DOHH2 (cell line): ENCODE results near the gene TMC3.
"Not testable (repeated sequence)": the region's sequence is repeated elsewhere in the genome, so short reads cannot be mapped to it uniquely, and the experiment has no call there.

Experiments
- H3F3A ChIP-seq: fragments of 200-600 bp; sonication (generic), shearing (Covaris generic); 2 replicates; pipeline ENCODE4 v1.6.0; 2016; ENCODE audit warnings: antibody characterized with exemption, mild to moderate bottlenecking; ENCODE audit not compliant: control insufficient read depth, insufficient read depth
- H3K27ac ChIP-seq: fragments of 200-600 bp; sonication (generic); 2 replicates; pipeline ENCODE4 v1.5.1; 2014; ENCODE audit warnings: low read depth, mild to moderate bottlenecking, low read length, moderate library complexity
- H3K27me3 ChIP-seq: fragments of 200-600 bp; sonication (generic); 2 replicates; pipeline ENCODE4 v1.6.1; 2014; ENCODE audit warnings: mild to moderate bottlenecking, low read length, mixed read lengths; ENCODE audit not compliant: control insufficient read depth
- H3K36me3 ChIP-seq: fragments of 200-600 bp; sonication (generic); 2 replicates; pipeline ENCODE4 v1.6.1; 2014; ENCODE audit warnings: mild to moderate bottlenecking, low read length, moderate library complexity, mixed read lengths; ENCODE audit not compliant: control insufficient read depth
- H3K4me1 ChIP-seq: fragments of 200-600 bp; sonication (generic); 2 replicates; pipeline ENCODE4 v1.6.1; 2014; ENCODE audit warnings: mild to moderate bottlenecking, low read length, mixed read lengths; ENCODE audit not compliant: control insufficient read depth
- H3K4me2 ChIP-seq: fragments of 200-600 bp; sonication (generic); 2 replicates; pipeline ENCODE4 v1.6.0; 2014; ENCODE audit warnings: mild to moderate bottlenecking, low read length, moderate library complexity
- H3K4me3 ChIP-seq: fragments of 200-600 bp; sonication (generic); 2 replicates; pipeline ENCODE4 v1.5.1; 2014; ENCODE audit warnings: mild to moderate bottlenecking, low read length, mixed read lengths
- H3K79me2 ChIP-seq: fragments of 200-600 bp; sonication (generic); 2 replicates; pipeline ENCODE4 v1.6.1; 2014; ENCODE audit warnings: mild to moderate bottlenecking, low read length, mixed read lengths; ENCODE audit not compliant: control insufficient read depth
- H3K9me2 ChIP-seq: fragments of 200-600 bp; sonication (generic); replicated peaks from 2 replicates; pipeline ENCODE4 v1.6.1; 2014; ENCODE audit warnings: mild to moderate bottlenecking, low read length, mixed read lengths; ENCODE audit not compliant: control insufficient read depth
- H3K9me3 ChIP-seq: fragments of 200-600 bp; sonication (generic); 2 replicates; pipeline ENCODE4 v1.6.1; 2014; ENCODE audit warnings: antibody characterized with exemption, low read length, mixed read lengths; ENCODE audit not compliant: control insufficient read depth, insufficient read depth
- H4K20me1 ChIP-seq: fragments of 200-600 bp; sonication (generic); 2 replicates; pipeline ENCODE4 v1.6.0; 2014; ENCODE audit warnings: low read depth, mild to moderate bottlenecking, antibody characterized with exemption, low read length, moderate library complexity; ENCODE audit not compliant: control insufficient read depth, insufficient read depth
- EZH2phosphoT487 ChIP-seq: fragments of 200-600 bp; sonication (generic); IDR thresholded peaks from 2 replicates; pipeline ENCODE4 v1.6.1; 2017; ENCODE audit warnings: borderline replicate concordance, mild to moderate bottlenecking, antibody characterized with exemption, low read length, moderate library complexity, mixed read lengths
- TF ChIP-seq, protein P1 (sequence below): fragments of 200-600 bp; sonication (generic); IDR thresholded peaks from one replicate; pipeline ENCODE4 v1.5.1; 2014; ENCODE audit warnings: antibody characterized with exemption, mild to moderate bottlenecking, low read depth, low read length; ENCODE audit not compliant: poor library complexity, severe bottlenecking

TMC3 gene

DNA sequence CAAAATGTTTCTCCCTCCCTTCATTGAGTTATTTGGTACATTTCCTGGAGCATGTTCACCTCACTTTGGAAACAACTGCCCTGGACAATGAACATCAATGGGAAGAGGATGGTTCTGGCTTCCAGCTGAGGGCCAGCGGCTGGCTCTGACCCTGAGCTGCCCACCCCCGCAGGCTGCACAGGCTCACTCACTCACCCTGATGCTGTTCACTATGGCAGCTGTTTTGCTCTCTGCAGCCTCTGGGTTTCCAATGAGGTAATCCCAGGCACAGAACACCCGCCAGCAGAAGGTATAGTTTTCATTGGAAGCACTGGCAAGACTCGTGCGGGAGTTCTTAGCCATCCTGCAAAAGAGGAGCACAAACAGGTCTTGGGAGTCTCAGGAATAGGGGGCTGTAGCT lies 17.8 kb downstream of the TMC3 start:
- H3K9me2 ChIP-seq = no peaks in the 10 kb centered on the region
- TF ChIP-seq, protein P1, sequence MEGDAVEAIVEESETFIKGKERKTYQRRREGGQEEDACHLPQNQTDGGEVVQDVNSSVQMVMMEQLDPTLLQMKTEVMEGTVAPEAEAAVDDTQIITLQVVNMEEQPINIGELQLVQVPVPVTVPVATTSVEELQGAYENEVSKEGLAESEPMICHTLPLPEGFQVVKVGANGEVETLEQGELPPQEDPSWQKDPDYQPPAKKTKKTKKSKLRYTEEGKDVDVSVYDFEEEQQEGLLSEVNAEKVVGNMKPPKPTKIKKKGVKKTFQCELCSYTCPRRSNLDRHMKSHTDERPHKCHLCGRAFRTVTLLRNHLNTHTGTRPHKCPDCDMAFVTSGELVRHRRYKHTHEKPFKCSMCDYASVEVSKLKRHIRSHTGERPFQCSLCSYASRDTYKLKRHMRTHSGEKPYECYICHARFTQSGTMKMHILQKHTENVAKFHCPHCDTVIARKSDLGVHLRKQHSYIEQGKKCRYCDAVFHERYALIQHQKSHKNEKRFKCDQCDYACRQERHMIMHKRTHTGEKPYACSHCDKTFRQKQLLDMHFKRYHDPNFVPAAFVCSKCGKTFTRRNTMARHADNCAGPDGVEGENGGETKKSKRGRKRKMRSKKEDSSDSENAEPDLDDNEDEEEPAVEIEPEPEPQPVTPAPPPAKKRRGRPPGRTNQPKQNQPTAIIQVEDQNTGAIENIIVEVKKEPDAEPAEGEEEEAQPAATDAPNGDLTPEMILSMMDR = no peak
- no peak for TF ChIP-seq EZH2phosphoT487
- H3K79me2 ChIP-seq = no peaks in the 10 kb centered on the region
- H3K9me3 ChIP-seq = no peaks in the 10 kb centered on the region
- H3K4me2 ChIP-seq = no peak overlapping the region
- H3K27me3 ChIP-seq = peaks cover 9% of the 10 kb centered on the region
- no peaks in the 10 kb centered on the region for H3F3A ChIP-seq
- no peak overlapping the region for H3K27ac ChIP-seq
- no peaks in the 10 kb centered on the region for H4K20me1 ChIP-seq
- H3K4me3 ChIP-seq = no peak overlapping the region
- no peaks in the 10 kb centered on the region for H3K4me1 ChIP-seq
- H3K36me3 ChIP-seq = no peaks in the 10 kb centered on the region

DNA sequence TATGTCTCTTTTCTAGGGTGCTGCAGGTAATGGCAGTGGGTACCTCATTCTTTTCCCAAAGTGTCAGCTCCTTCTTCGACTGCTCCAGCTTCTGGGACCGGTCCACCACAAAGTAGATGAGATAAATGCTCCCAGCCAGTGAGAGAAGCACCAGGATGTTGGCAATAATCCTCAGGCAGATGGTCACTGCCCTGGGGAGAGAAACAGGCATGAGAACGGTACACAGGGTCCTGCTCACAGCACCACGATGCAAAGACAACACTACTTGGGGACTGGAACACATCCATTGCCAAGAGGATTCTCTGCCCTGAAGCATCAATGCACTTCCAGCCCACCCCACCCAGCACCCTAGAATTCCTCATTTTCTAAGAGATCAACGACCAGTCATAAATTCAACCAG lies 22.4 kb downstream of the TMC3 start:
- no peak overlapping the region for H3K4me3 ChIP-seq
- no peaks in the 10 kb centered on the region for H4K20me1 ChIP-seq
- no peaks in the 10 kb centered on the region for H3F3A ChIP-seq
- H3K27ac ChIP-seq = no peak overlapping the region
- H3K9me2 ChIP-seq = no peaks in the 10 kb centered on the region
- H3K4me2 ChIP-seq = no peak overlapping the region
- no peaks in the 10 kb centered on the region for H3K4me1 ChIP-seq
- TF ChIP-seq, protein P1 = no peak
- no peak for TF ChIP-seq EZH2phosphoT487
- H3K9me3 ChIP-seq = no peaks in the 10 kb centered on the region
- peaks cover 10% of the 10 kb centered on the region for H3K27me3 ChIP-seq
- no peaks in the 10 kb centered on the region for H3K36me3 ChIP-seq
- no peaks in the 10 kb centered on the region for H3K79me2 ChIP-seq

DNA sequence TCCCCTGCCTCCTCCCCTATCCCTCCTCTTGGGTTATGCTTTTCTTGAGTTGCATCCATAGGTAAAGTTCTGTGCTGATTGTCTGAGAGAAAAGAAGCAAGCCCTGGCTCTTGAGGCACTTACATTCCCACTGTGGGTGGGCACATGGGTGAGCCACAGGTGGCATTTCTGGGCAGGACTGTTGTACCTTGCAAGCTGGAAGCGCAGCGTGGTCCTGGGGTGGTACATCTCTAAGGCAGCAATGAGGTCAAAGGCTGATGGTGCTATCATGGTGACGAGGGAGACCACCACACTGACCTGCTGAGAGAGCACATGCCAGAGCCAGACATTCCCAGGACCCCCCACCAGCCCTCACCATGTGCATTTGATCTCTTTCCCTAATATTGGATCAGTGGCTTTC lies 24.7 kb downstream of the TMC3 start:
- Histone ChIP-seq H3K79me2 (no peaks in the 10 kb centered on the region), H3K9me2 (no peaks in the 10 kb centered on the region), H3F3A (no peaks in the 10 kb centered on the region), H3K27ac (no peak overlapping the region), H3K4me2 (no peak overlapping the region), H3K4me1 (no peaks in the 10 kb centered on the region), H3K36me3 (no peaks in the 10 kb centered on the region), H3K9me3 (no peaks in the 10 kb centered on the region), H4K20me1 (no peaks in the 10 kb centered on the region), H3K4me3 (no peak overlapping the region), H3K27me3 (peaks cover 11% of the 10 kb centered on the region)
- TF ChIP-seq, protein P1 = no peak
- TF ChIP-seq EZH2phosphoT487 = no peak

DNA sequence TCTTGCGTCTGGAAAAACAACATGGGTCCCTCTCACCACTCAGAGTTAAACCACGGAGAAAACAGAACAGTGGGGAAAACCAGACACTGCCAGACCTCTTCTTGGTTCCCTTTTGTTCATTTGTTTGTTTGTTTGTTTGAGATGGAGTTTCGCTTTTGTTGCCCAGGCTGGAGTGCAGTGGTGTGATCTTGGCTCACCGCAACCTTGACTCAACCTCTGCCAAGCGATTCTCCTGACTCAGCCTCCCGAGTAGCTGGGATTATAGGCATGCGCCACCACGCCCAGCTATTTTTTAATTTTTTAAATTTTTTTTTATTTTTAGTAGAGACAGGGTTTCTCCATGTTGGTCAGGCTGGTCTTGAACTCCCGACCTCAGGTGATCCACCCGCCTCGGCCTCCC lies 25.3 kb downstream of the TMC3 start:
- not testable (repeated sequence) for H3K9me2 ChIP-seq, H3K9me3 ChIP-seq, H3K79me2 ChIP-seq, H3K4me2 ChIP-seq, H3K4me3 ChIP-seq, H3K4me1 ChIP-seq, H3K27ac ChIP-seq, H3F3A ChIP-seq, H3K36me3 ChIP-seq, H4K20me1 ChIP-seq
- H3K27me3 ChIP-seq = peaks cover 11% of the 10 kb centered on the region
